ENCODE results near the gene THSD8.
A peak's percentile ranks its signal among the peaks of the same experiment; 100 is the strongest.

THSD8 gene

GRCh38 chr19:12782174-12782423, 19.8 kb upstream of the THSD8 start:
- DNase-seq, result no peak

- DNase-seq, result peak; percentile 58
Observed at GRCh38 chr19:12782424-12783290, 19.2 kb upstream of the THSD8 start.

DNA sequence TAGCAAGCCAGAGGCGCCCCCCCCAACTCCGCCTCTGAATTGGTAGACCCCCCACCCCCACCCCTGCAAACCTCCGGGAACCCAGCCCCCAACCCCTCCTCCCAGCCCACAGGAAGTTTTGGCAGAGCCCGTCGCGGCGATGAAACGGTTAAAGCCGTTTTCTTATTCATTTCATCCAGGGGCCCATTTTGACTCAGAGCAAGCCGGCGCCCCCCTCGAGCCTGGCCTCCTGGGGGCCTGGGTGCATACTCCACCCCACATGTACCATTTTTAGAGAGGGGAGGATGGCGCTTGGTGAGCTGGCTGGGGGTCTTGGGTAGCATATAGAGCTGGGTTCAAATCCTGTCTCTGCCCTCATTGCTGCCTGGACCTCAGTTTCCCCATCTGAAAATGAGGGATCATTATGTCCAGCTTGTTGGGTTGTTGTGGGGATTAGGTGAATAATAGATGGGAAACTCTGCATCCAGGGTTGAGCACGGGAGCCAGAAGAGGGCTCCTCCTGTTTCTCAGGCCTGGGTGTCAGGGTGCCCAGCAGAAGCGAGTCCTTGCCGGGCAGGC, 18.5 kb upstream of the THSD8 start:
- DNase-seq, result no peak

GRCh38 chr19:12783849-12784393, 17.9 kb upstream of the THSD8 start:
- DNase-seq, result no peak

GRCh38 chr19:12784394-12784870, 17.4 kb upstream of the THSD8 start:
- DNase-seq, result no peak

DNA sequence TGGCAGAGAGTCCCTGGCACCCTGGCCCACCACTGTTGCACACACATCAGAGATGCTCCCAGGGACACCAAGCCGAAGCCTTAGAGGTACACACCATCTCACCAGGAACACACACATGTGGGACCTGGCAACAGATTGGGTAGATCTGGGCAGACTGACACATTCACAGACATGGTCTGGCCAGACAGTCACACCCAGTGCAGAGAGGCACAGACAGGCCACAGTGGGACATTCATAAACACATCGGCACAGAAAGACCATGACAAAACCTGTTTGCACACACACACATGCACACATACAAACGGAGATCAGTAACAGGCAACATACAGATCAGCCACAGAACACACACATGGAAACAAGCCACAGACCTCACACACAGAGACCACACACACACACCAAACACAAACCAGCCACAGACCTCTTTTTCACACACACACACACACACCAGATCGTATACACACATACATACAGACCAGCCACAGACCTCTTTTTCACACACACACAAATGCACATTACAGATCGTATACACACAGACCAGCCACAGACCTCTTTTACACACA, 16.9 kb upstream of the THSD8 start:
- DNase-seq, result no peak

DNA sequence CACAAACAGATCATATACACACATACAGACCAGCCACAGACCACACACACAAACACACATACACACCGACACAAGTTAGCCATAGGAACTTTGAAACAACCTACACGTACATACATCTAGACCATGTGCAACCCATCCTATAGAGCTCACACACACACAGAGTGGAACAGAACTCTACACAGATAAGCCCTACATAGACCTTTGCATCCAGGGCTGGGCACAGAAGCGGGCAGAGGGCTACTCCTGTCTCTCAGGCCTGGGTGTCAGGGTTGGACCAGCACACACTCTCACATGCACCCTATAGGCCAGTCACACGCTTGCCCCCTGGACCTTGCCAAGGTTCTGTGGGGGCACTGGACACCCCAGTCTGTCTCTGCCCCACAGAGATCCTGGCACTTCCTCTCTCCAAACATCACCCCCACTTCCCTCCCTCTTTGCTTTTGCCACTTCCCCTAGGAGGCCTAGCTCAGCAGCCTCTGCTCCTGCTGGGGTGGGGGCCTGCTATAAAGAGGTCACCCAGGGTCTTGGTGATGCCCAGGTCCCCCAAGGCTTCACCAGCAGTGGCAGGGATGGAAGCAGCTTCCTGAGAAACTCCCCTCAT, 16.3 kb upstream of the THSD8 start:
- DNase-seq, result no peak

DNA sequence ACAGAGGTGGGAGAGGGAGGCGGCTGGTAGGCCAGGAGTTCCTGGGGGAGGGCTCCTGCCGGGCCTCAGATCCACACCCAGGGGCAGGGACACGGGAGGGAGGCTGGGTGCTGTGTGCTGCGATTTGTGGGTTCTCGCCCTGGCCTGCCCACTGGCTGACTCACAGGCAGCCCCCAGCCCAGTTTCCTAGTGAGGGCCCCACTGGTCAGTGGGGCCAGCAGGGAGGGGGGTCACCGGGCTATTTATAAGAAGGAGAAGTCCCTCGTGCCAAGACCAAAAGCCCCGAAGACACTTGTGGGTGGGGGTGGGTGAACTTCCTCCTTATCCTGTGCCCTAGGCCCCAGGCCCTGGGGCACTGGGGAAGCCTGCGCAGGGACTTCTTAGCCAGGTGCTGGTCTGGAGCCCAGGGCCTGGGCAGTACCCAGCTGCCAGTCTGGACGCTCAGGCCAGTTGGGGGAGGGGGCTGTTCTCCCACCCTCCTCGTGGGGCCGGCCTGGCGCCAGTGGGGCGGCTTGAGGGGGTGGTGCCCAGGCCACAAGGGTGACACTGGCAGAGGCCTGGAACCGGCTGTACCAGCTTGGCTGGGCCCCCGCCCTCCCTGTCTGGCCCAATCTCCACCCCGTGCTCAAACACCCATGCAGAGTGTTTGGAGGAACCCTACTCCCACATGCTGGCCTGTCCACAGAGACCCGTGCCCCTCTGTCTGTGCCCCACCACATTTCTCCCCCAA, 15.6 kb upstream of the THSD8 start:
- DNase-seq, result no peak

DNA sequence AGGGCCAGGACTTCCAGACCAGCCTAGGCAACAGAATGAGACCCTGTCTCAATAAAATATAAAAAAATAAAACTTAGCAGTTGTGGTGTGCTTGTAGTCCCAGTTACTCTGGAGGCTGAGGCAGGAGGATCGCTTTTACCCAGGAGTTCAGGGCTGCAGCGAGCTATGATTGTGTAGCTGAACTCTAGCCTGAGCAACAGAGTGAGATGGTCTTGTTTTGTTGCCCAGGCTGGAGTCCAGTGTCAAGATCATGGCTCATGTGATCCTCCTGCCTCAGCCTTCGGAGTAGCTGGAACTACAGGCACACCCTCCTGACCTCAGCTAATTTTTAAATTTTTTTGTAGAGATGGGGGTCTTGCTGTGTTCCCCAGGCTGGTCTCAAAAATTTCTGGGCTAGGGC, 14.9 kb upstream of the THSD8 start:
- DNase-seq, result no peak

DNA sequence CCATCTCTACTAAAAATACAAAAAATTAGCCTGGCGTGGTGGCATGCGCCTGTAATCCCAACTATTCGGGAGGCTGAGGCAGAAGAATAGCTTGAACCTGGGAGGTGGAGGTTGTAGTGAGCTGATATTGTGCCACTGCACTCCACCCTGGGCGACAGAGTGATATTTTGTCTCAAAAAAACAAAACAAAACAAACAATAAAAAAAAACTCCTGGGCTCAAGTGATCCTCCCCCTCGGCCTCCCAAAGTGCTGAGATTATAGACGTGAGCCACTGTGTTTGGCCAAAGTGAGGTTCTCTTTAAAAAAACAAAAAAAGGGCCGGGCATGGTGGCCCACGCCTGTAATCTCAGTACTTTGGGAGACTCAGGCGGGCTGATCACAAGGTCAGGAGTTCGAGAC, 14.4 kb upstream of the THSD8 start:
- no peak for DNase-seq

DNA sequence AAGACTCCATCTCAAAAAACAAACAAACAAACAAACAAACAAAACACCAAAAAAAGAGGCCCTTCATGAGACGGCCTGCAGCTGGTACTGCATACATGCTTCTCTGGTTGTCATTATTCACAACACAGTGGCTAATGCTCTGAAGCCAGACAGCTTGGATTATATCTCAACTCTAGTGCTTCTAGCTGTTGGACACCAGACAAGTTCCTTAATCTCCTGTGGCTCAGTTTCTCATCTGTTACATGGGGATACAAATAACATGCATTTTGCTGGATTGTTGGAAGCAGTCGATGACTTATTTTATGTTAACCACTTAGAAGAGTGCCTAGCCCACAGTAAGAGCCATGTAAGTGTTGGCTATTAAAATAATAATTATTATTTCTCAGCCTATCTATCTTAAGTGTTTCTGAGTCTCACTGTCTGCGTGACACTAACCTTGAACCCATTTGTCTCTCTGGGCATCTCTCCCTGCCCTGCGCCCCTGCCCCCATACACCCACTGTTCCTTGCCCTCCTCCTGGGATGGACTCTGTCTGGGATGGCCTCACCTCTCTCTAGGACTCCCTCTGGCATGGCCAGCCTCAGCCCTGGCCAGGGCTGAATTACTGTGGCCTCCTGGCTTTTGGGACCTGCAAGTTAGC, 13.7 kb upstream of the THSD8 start:
- DNase-seq, result no peak

GRCh38 chr19:12788682-12789097, 13.2 kb upstream of the THSD8 start:
- peak; percentile 49 for DNase-seq

- DNase-seq, result no peak
Observed at GRCh38 chr19:12789098-12789903, 12.6 kb upstream of the THSD8 start.

DNA sequence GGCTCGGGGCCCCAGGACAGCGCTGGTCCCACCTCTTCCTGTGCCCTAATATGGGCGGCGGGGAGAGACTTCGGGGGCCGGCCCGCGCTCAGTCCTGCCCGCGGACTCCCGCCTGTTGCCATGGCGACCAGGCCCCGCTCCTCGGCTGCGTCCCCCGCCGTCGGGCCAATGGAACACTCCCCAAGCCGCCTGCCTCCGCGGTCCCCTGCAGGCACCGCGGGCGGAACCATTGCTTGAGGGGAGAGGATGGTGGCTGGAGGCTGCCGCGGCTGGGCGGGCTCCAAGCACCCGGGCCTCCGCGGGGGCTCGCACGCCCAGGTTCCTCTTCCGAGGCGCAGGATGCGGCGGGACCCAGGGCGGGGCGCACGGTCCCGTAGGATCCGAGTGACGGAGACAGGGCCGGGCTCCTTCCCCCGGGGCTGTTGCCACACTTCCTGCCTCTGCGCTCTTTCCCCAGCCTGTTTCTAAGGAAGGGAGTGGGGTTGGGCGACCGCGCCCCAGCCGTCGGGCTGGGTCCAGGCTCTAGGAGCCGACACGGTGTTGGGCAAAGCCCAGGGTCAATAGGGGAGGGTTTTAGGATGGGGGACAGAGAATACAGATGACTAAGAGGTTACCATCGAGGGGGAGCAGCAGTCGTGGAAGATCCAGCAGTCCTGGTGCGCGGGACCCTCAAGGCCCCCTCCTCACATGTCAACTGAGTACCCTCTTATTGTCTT, 11.8 kb upstream of the THSD8 start:
- DNase-seq, result peak; percentile 91

DNA sequence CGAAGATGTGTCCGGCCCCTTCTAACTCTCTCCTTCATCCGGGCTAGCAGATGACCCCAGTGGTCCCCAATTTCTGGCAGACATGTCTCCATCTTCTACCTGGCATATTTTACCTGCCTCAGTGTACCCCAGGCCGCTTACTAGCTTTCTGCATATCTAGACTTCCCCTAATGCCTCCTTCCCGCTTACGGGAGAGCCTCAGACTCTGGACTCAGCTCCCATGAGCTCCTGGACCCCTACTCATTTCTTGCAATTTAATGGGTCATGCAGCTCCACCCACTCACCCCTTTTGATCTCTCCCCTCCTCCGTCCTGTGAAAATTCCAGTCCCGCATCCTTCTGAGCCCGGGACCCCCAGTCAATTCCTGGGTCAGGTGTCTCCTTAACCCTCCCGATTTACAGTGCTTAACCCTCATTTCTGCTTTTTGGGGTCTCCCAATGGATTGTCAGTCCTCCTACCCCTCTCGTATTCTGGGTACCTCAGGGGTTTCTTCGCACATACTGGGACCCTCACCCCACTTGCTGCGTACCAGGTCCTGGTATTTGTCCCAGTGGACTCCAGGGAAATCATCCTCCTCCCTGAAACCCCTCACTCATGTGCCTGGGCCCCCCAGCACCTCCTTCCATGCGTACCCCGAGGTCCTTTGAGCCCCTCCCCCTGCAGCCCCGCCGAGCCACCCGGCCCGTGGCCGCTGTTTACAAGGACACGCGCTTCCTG, 11.1 kb upstream of the THSD8 start:
- DNase-seq, result no peak

DNA sequence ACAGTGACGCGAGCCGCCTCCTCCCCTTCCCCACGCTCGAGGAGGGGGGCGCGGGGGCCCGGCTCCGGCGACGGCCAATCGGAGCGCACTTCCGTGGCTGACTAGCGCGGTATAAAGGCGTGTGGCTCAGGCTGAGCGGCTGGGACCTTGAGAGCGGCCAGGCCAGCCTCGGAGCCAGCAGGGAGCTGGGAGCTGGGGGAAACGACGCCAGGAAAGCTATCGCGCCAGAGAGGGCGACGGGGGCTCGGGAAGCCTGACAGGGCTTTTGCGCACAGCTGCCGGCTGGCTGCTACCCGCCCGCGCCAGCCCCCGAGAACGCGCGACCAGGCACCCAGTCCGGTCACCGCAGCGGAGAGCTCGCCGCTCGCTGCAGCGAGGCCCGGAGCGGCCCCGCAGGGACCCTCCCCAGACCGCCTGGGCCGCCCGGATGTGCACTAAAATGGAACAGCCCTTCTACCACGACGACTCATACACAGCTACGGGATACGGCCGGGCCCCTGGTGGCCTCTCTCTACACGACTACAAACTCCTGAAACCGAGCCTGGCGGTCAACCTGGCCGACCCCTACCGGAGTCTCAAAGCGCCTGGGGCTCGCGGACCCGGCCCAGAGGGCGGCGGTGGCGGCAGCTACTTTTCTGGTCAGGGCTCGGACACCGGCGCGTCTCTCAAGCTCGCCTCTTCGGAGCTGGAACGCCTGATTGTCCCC, 10.4 kb upstream of the THSD8 start, which contains the start of gene JUNB:
TSS of gene JUNB (plus strand) at position 142 of the 706 bp plus-strand sequence. CDS start at position 428, 286 bp downstream.
- DNase-seq, result peak; percentile 95

DNA sequence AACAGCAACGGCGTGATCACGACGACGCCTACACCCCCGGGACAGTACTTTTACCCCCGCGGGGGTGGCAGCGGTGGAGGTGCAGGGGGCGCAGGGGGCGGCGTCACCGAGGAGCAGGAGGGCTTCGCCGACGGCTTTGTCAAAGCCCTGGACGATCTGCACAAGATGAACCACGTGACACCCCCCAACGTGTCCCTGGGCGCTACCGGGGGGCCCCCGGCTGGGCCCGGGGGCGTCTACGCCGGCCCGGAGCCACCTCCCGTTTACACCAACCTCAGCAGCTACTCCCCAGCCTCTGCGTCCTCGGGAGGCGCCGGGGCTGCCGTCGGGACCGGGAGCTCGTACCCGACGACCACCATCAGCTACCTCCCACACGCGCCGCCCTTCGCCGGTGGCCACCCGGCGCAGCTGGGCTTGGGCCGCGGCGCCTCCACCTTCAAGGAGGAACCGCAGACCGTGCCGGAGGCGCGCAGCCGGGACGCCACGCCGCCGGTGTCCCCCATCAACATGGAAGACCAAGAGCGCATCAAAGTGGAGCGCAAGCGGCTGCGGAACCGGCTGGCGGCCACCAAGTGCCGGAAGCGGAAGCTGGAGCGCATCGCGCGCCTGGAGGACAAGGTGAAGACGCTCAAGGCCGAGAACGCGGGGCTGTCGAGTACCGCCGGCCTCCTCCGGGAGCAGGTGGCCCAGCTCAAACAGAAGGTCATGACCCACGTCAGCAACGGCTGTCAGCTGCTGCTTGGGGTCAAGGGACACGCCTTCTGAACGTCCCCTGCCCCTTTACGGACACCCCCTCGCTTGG, 9.6 kb upstream of the THSD8 start:
- DNase-seq, result peak; percentile 51

GRCh38 chr19:12792853-12793289, 9.0 kb upstream of the THSD8 start:
- no peak for DNase-seq
